GM23248 (cell line): ENCODE results near the gene IRAK1BP1. TPM values are rescaled to one million over a fixed set of nuclear protein-coding genes. Genes with fewer than 3 reads are reported as not detected.
"Not testable (repeated sequence)": the region's sequence is repeated elsewhere in the genome, so short reads cannot be mapped to it uniquely, and the experiment has no call there.

Experiments used
- DNase-seq: peaks from one replicate; pipeline ENCODE4 v3.0.0-alpha.2; 2015
- H2AFZ ChIP-seq: fragments of 200-600 bp; sonication (generic); 2 replicates; pipeline ENCODE4 v1.6.1; 2016; ENCODE audit warnings: antibody characterized with exemption
- H3F3A ChIP-seq: fragments of 200-600 bp; sonication (generic); 2 replicates; pipeline ENCODE4 v1.6.1; 2016; ENCODE audit warnings: mild to moderate bottlenecking, antibody characterized with exemption, mixed run types; ENCODE audit not compliant: insufficient read depth
- H3K27ac ChIP-seq: fragments of 200-600 bp; sonication (generic); 2 replicates; pipeline ENCODE4 v1.5.1; 2016; ENCODE audit warnings: mild to moderate bottlenecking
- H3K27me3 ChIP-seq: fragments of 200-600 bp; sonication (generic); replicated peaks from 2 replicates; pipeline ENCODE4 v1.6.1; 2016; ENCODE audit warnings: mild to moderate bottlenecking; ENCODE audit not compliant: insufficient read depth
- H3K36me3 ChIP-seq: fragments of 200-600 bp; sonication (generic); 2 replicates; pipeline ENCODE4 v1.6.1; 2016; ENCODE audit warnings: low read depth, mild to moderate bottlenecking
- H3K4me1 ChIP-seq: fragments of 200-600 bp; sonication (generic); 2 replicates; pipeline ENCODE4 v1.6.1; 2016; ENCODE audit warnings: mild to moderate bottlenecking; ENCODE audit not compliant: insufficient read depth
- H3K4me2 ChIP-seq: fragments of 200-600 bp; sonication (generic); one replicate; pipeline ENCODE4 v1.6.1; 2016; ENCODE audit warnings: mild to moderate bottlenecking; ENCODE audit not compliant: unreplicated experiment
- H3K4me3 ChIP-seq: fragments of 200-600 bp; sonication (generic); 2 replicates; pipeline ENCODE4 v1.5.1; 2016; ENCODE audit warnings: mild to moderate bottlenecking
- H3K79me2 ChIP-seq: fragments of 200-600 bp; sonication (generic); 2 replicates; pipeline ENCODE4 v1.6.1; 2016; ENCODE audit warnings: mild to moderate bottlenecking; ENCODE audit not compliant: insufficient read depth
- H3K9ac ChIP-seq: fragments of 200-600 bp; sonication (generic); 2 replicates; pipeline ENCODE4 v1.6.1; 2016; ENCODE audit warnings: mild to moderate bottlenecking
- H3K9me2 ChIP-seq: fragments of 200-600 bp; sonication (generic); 2 replicates; pipeline ENCODE4 v1.6.1; 2016; ENCODE audit warnings: mixed run types, mild to moderate bottlenecking, moderate library complexity; ENCODE audit not compliant: insufficient read depth
- H3K9me3 ChIP-seq: fragments of 200-600 bp; sonication (generic); one replicate; pipeline ENCODE4 v1.6.1; 2017; ENCODE audit warnings: low read depth
- H4K20me1 ChIP-seq: fragments of 200-600 bp; sonication (generic); 2 replicates; pipeline ENCODE4 v1.6.0; 2016; ENCODE audit not compliant: insufficient read depth
- EZH2 ChIP-seq: fragments of 200-600 bp; sonication (generic); IDR thresholded peaks from 2 replicates; pipeline ENCODE4 v1.6.1; 2018; ENCODE audit warnings: antibody characterized with exemption, mild to moderate bottlenecking; ENCODE audit not compliant: insufficient read depth, poor library complexity, severe bottlenecking
- EZH2phosphoT487 ChIP-seq: fragments of 200-600 bp; sonication (generic); IDR thresholded peaks from 2 replicates; pipeline ENCODE4 v1.6.1; 2018; ENCODE audit warnings: antibody characterized with exemption, moderate library complexity, mild to moderate bottlenecking, low read depth; ENCODE audit not compliant: insufficient read depth
- WGBS, 2 experiments: methylation state at CpG; one replicate each; pipeline ENCODE4 v1.1.6; 2015 to 2017; ENCODE audit warnings: low lambda C conversion rate in 2 of 2, low coverage in 1 of 2; ENCODE audit errors: missing lambda C conversion rate in 2 of 2; 5-methylcytosine and 5-hydroxymethylcytosine counted together
- in situ Hi-C: fragments of 300-500 bp; cut with MboI; formaldehyde crosslinking; loops from 2 replicates; pipeline ENCODE4 v1.15.0; 2020
- polyA plus RNA-seq: library from polyadenylated mRNA; unstranded; fragments of >200 nt; fragmentation: Nextera tagmentation; extraction: Ambion mirVana; gene quantifications from 2 replicates; pipeline ENCODE4 v1.2.1, GENCODE V29; 2016
- total RNA-seq: library from RNA; depleted of rRNA; stranded (reverse); fragments of >200 nt; shearing (Covaris generic); gene quantifications from 2 replicates; pipeline ENCODE4 v1.2.3, GENCODE V29; 2014

IRAK1BP1 gene
- total and polyA plus RNA-seq, 2 experiments from 2014 or later: 2.0 to 4.2 TPM

GRCh38 chr6:78854546-78854945 lies 12.8 kb upstream of the IRAK1BP1 start:
- Histone ChIP-seq H3K9me3 (no peaks in the 10 kb centered on the region), H3K27me3 (no peaks in the 10 kb centered on the region), H3F3A (no peaks in the 10 kb centered on the region), H3K79me2 (no peaks in the 10 kb centered on the region), H3K4me3 (no peak overlapping the region), H3K36me3 (no peaks in the 10 kb centered on the region), H3K4me2 (no peak overlapping the region), H3K9me2 (no peaks in the 10 kb centered on the region), H3K4me1 (no peaks in the 10 kb centered on the region; the same call in 1 of the 2 replicates), H3K9ac (no peak overlapping the region), H4K20me1 (no peaks in the 10 kb centered on the region), H3K27ac (no peak overlapping the region), H2AFZ (no peak overlapping the region)
- DNase-seq: no peak
- no peak for TF ChIP-seq EZH2
- TF ChIP-seq EZH2phosphoT487: no peak
- WGBS, 2 experiments: 90 to 96% methylated on average over 9 of the region's 9 CpGs
- in situ Hi-C loops: no loop called here

- H3K36me3 ChIP-seq, H3K9me2 ChIP-seq, H3K9me3 ChIP-seq, H3K4me1 ChIP-seq, H3K79me2 ChIP-seq, H3F3A ChIP-seq, H4K20me1 ChIP-seq, H3K4me2 ChIP-seq, in situ Hi-C loops, H3K4me3 ChIP-seq, DNase-seq, H3K27ac ChIP-seq, H3K27me3 ChIP-seq, H3K9ac ChIP-seq, H2AFZ ChIP-seq: not testable (repeated sequence)
- WGBS, 2 experiments: 82 to 86% methylated on average over 7 of the region's 8 CpGs
Observed at GRCh38 chr6:78858339-78858938, 8.9 kb upstream of the IRAK1BP1 start.

GRCh38 chr6:78861509-78861908 lies 5.8 kb upstream of the IRAK1BP1 start:
- Histone ChIP-seq H3K4me3 (no peak overlapping the region), H3K9me3 (no peaks in the 10 kb centered on the region), H3K27ac (no peak overlapping the region), H3K9ac (no peak overlapping the region), H4K20me1 (no peaks in the 10 kb centered on the region), H3F3A (no peaks in the 10 kb centered on the region), H3K36me3 (no peaks in the 10 kb centered on the region), H3K4me1 (no peaks in the 10 kb centered on the region), H3K4me2 (no peak overlapping the region), H3K9me2 (no peaks in the 10 kb centered on the region), H2AFZ (no peak overlapping the region), H3K27me3 (no peaks in the 10 kb centered on the region), H3K79me2 (no peaks in the 10 kb centered on the region)
- no peak for DNase-seq
- TF ChIP-seq EZH2phosphoT487 (no peak), EZH2 (no peak)
- WGBS, 2 experiments: 94% methylated on average over 2 of the region's 2 CpGs
- in situ Hi-C loops: no loop called here

- Histone ChIP-seq H3K9me2 (no peaks in the 10 kb centered on the region), H3K27me3 (no peaks in the 10 kb centered on the region), H4K20me1 (no peaks in the 10 kb centered on the region), H3K79me2 (no peaks in the 10 kb centered on the region), H3K9ac (no peak overlapping the region), H2AFZ (no peak overlapping the region), H3K4me3 (no peak overlapping the region), H3K9me3 (no peaks in the 10 kb centered on the region), H3K4me1 (peaks cover 4% of the 10 kb centered on the region; the same call in 1 of the 2 replicates), H3K36me3 (no peaks in the 10 kb centered on the region), H3K4me2 (no peak overlapping the region), H3K27ac (no peak overlapping the region), H3F3A (no peaks in the 10 kb centered on the region)
- in situ Hi-C loops: no loop called here
- WGBS, 2 experiments: 55 to 61% methylated on average over 2 of the region's 2 CpGs
- no peak for DNase-seq
- TF ChIP-seq EZH2phosphoT487 (no peak), EZH2 (no peak)
Observed at GRCh38 chr6:78863576-78863975, 3.8 kb upstream of the IRAK1BP1 start.

- Histone ChIP-seq H3K4me1 (peaks cover 5% of the 10 kb centered on the region; the same call in 1 of the 2 replicates), H3K9me3 (no peaks in the 10 kb centered on the region), H3F3A (no peaks in the 10 kb centered on the region), H2AFZ (no peak overlapping the region), H3K36me3 (no peaks in the 10 kb centered on the region), H3K79me2 (no peaks in the 10 kb centered on the region), H3K9me2 (no peaks in the 10 kb centered on the region), H3K4me2 (no peak overlapping the region), H3K4me3 (no peak overlapping the region), H3K27ac (no peak overlapping the region), H3K9ac (no peak overlapping the region), H4K20me1 (no peaks in the 10 kb centered on the region), H3K27me3 (no peaks in the 10 kb centered on the region)
- 79 to 85% methylated on average over 5 of the region's 5 CpGs for WGBS, 2 experiments
- in situ Hi-C loops: no loop called here
- no peak for TF ChIP-seq EZH2phosphoT487
- no peak for TF ChIP-seq EZH2
- DNase-seq: no peak
Observed at GRCh38 chr6:78864957-78865356, 2.4 kb upstream of the IRAK1BP1 start.
